Ishikawa (cell line): ENCODE data around the gene ARL11.

Source experiments
- CEBPB ChIP-seq: IDR thresholded peaks from 2 replicates; pipeline ENCODE4 v1.6.1; 2012
- CREB1 ChIP-seq: IDR thresholded peaks from 2 replicates; pipeline ENCODE4 v1.6.1; 2012; ENCODE audit warnings: low read depth
- EGR1 ChIP-seq: IDR thresholded peaks from 2 replicates; pipeline ENCODE4 v1.6.1; 2012
- EP300 ChIP-seq: IDR thresholded peaks from 2 replicates; pipeline ENCODE4 v1.6.1; 2012; ENCODE audit warnings: borderline replicate concordance
- FOXM1 ChIP-seq: IDR thresholded peaks from 2 replicates; pipeline ENCODE4 v1.6.1; 2012; ENCODE audit warnings: low read depth, borderline replicate concordance
- NFIC ChIP-seq: IDR thresholded peaks from 2 replicates; pipeline ENCODE4 v1.6.1; 2012
- RAD21 ChIP-seq: IDR thresholded peaks from 2 replicates; pipeline ENCODE4 v1.6.1; 2012; ENCODE audit warnings: low read depth
- TAF1 ChIP-seq: IDR thresholded peaks from 2 replicates; pipeline ENCODE4 v1.6.1; 2012; ENCODE audit warnings: low read depth, mild to moderate bottlenecking
- TCF12 ChIP-seq: IDR thresholded peaks from 2 replicates; pipeline ENCODE4 v1.6.1; 2012; ENCODE audit warnings: low read depth
- TEAD4 ChIP-seq: IDR thresholded peaks from 2 replicates; pipeline ENCODE4 v1.6.1; 2012
- USF1 ChIP-seq: IDR thresholded peaks from 2 replicates; pipeline ENCODE4 v1.6.1; 2012
- YY1 ChIP-seq: IDR thresholded peaks from 2 replicates; pipeline ENCODE4 v1.6.1; 2012; ENCODE audit warnings: low read depth
- ZBTB7A ChIP-seq: IDR thresholded peaks from 2 replicates; pipeline ENCODE4 v1.6.1; 2012; ENCODE audit warnings: low read depth
- TF ChIP-seq, protein P1 (sequence below): IDR thresholded peaks from 2 replicates; pipeline ENCODE4 v1.6.1; 2012
- TF ChIP-seq, protein P2 (sequence below): IDR thresholded peaks from 2 replicates; pipeline ENCODE4 v1.6.1; 2012; ENCODE audit warnings: low read depth, mild to moderate bottlenecking

ARL11 gene

GRCh38 chr13:49641801-49642291, 13.5 kb downstream of the ARL11 start:
- TF ChIP-seq EGR1 = no peak
- TF ChIP-seq YY1 = no peak
- no peak for TF ChIP-seq USF1
- TF ChIP-seq TEAD4 = no peak
- TF ChIP-seq, protein P1, sequence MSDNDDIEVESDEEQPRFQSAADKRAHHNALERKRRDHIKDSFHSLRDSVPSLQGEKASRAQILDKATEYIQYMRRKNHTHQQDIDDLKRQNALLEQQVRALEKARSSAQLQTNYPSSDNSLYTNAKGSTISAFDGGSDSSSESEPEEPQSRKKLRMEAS = no peak
- no peak for TF ChIP-seq ZBTB7A
- no peak for TF ChIP-seq FOXM1
- TF ChIP-seq, protein P2, sequence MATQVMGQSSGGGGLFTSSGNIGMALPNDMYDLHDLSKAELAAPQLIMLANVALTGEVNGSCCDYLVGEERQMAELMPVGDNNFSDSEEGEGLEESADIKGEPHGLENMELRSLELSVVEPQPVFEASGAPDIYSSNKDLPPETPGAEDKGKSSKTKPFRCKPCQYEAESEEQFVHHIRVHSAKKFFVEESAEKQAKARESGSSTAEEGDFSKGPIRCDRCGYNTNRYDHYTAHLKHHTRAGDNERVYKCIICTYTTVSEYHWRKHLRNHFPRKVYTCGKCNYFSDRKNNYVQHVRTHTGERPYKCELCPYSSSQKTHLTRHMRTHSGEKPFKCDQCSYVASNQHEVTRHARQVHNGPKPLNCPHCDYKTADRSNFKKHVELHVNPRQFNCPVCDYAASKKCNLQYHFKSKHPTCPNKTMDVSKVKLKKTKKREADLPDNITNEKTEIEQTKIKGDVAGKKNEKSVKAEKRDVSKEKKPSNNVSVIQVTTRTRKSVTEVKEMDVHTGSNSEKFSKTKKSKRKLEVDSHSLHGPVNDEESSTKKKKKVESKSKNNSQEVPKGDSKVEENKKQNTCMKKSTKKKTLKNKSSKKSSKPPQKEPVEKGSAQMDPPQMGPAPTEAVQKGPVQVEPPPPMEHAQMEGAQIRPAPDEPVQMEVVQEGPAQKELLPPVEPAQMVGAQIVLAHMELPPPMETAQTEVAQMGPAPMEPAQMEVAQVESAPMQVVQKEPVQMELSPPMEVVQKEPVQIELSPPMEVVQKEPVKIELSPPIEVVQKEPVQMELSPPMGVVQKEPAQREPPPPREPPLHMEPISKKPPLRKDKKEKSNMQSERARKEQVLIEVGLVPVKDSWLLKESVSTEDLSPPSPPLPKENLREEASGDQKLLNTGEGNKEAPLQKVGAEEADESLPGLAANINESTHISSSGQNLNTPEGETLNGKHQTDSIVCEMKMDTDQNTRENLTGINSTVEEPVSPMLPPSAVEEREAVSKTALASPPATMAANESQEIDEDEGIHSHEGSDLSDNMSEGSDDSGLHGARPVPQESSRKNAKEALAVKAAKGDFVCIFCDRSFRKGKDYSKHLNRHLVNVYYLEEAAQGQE = no peak
- no peak for TF ChIP-seq RAD21
- TF ChIP-seq NFIC = no peak

GRCh38 chr13:49643035-49643646, 14.8 kb downstream of the ARL11 start:
- TF ChIP-seq EP300 = no peak
- TF ChIP-seq EGR1 = no peak
- TF ChIP-seq FOXM1 = no peak
- TF ChIP-seq ZBTB7A = no peak
- TF ChIP-seq, protein P1 = no peak
- no peak for TF ChIP-seq TCF12
- TF ChIP-seq, protein P2 = no peak
- no peak for TF ChIP-seq RAD21
- no peak for TF ChIP-seq CREB1
- TF ChIP-seq TAF1 = no peak
- TF ChIP-seq TEAD4 = no peak
- no peak for TF ChIP-seq YY1
- no peak for TF ChIP-seq CEBPB
- TF ChIP-seq USF1 = no peak
- TF ChIP-seq NFIC = no peak

DNA sequence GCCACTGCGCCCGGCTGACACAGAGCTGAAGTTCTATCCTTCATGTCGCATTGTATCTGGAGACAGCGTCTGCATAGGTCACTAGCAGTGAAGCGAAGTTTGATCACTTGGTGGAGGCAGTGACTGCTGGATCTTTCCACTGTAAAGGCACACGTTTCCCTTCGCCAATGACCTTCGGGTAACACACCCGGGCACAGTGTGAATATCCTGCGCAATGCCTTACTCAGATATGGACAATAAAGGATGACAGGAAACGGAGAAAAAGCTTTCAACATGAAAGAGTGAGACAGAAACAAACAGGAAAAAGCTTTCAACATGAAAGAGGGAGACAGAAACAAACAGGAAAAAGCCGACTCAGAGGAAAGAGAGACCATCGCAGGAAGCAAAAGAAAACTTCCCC, 17.1 kb downstream of the ARL11 start:
- TF ChIP-seq, protein P1 = no peak
- TF ChIP-seq ZBTB7A = no peak
- TF ChIP-seq USF1 = no peak

DNA sequence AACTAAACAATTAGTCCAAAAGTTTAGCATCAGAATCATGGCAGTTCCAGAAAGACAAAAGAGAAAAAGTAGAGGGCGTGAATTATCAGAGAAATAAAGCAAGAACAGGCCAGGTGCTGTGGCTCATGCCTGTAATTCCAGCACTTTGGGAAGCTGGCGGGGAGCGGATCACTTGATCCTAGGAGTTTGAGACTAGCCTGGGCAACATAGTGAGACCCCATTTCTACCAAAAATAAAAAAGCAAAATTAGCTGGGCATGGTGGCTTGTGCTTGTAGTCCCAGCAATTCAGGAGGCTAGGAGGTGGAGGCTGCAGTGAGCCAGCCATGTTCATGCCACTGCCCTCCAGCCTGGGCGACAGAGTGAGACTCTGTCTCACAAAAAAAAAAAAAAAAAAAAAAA, 18.4 kb downstream of the ARL11 start:
- TF ChIP-seq RAD21 (no peak), TAF1 (no peak), TEAD4 (no peak), YY1 (no peak), ZBTB7A (no peak), CREB1 (no peak), EP300 (no peak), USF1 (no peak), FOXM1 (no peak), TCF12 (no peak), CEBPB (no peak), EGR1 (no peak), NFIC (no peak)
- TF ChIP-seq, protein P2 = no peak
- TF ChIP-seq, protein P1 = no peak
